ENCODE data around the gene QRICH2. TPM values are rescaled to one million over a fixed set of nuclear protein-coding genes. Genes with fewer than 3 reads are reported as not detected.

Gene QRICH2
- total RNA-seq, 2 experiments from 2014 or later = 7.2 to 9.4 TPM

DNA sequence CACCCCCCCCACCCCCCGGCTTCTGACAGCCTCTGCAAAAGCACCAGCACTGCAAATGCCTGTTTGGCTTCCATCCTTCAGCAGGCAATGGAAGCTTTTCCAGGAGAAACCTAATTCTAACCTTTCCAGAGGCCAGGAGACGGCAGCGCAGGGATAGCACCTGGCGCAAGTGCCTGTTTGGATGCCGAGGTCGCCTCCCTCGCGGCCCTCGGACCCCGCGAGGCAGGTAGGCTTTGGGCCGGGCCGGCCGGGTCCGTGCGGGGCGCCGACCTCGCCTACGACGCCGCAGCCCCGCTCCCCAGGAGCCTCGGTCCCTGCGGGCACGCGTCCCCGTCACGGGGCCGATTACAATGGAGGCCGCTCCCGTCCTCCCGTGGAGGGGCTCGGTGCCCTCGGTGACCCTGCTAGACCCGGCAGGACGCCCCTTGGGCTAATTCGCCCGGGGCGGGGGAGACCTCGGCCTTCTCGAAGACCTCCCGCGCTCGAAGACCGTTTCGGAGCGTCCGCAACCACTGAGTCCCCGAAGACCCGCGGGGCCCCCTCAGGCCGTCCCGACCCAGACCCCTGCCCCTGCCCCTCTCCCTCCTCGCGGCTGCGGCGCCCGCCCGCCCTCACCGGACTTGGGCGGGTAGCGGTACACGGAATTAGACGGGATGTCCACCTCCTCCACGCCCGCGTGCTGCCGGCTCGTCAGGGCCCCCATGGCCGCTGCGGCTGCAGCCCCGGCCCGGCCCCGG is 68.4 kb downstream of the QRICH2 start:
- H3K27ac ChIP-seq (ENCODE audit: low read depth, low read length, poor library complexity, severe bottlenecking) = no peak overlapping the region
- no peaks in the 10 kb centered on the region for H4K20me1 ChIP-seq (ENCODE audit: insufficient read depth, low read length)
- no peak overlapping the region for H3K4me2 ChIP-seq (ENCODE audit: low read length)
- no peaks in the 10 kb centered on the region for H3K79me2 ChIP-seq (ENCODE audit: insufficient read depth, low read depth, low read length)
- no peaks in the 10 kb centered on the region for H3K36me3 ChIP-seq (ENCODE audit: insufficient read depth, low read length)
- POLR2A ChIA-PET = no interaction called here
- CTCF ChIA-PET (ENCODE audit: unreplicated experiment) = no interaction called here
- no peak for DNase-seq (ENCODE audit: low spot score)
- H3K4me3 ChIP-seq (ENCODE audit: low read depth, low read length, poor library complexity, severe bottlenecking) = no peak overlapping the region
- no peaks in the 10 kb centered on the region for H3K9me2 ChIP-seq (ENCODE audit: insufficient read depth, low read length)
- TF ChIP-seq CTCF (conservative IDR thresholded peaks at IDR 0.05; ENCODE audit: low read length) (no peak), EZH2phosphoT487 (IDR thresholded peaks at IDR 0.05; ENCODE audit: borderline replicate concordance, low read depth, low read length) (no peak)
- no TSS peak for BruUV-seq (replicated peaks)
- H3K4me1 ChIP-seq (ENCODE audit: insufficient read depth, low read length, poor library complexity, severe bottlenecking) = no peaks in the 10 kb centered on the region
- H3K9me3 ChIP-seq (ENCODE audit: low read length) = no peaks in the 10 kb centered on the region
- no peak overlapping the region for H2AFZ ChIP-seq (ENCODE audit: low read length)
- intact Hi-C loops (cut with micrococcal nuclease; ENCODE audit: unreplicated experiment) = no loop called here

DNA sequence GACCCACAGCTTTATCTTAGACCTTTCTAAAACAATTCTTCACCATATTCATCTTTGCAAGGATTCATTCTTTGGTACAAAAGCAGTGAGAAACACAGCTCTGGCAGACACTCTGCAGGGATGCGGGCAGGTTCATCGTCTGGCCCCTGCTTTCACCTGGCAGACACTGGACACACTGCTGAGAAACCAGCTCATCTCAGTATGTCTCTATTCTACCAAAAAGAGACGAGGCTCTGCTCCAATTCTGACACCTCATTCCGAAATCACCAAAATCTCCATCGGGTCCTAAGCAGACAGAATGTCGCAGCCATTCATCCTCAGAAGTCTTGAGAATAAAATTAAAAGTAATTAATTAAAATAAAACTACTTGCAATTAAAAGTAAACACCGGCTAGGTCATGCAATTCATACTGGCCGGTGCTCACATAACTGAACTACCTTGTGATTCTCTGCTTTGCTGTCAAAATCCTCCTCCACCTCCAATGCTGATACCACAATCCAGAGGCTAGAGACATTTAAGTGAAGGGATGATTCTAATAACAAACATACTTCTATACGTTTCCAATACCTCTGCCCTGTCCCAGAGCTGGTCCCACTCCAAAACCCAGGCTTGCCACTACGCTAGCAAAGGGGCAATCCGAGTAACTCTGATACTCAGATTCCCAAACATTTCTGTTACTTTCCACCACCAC is 69.1 kb downstream of the QRICH2 start:
- no peaks in the 10 kb centered on the region for H3K4me1 ChIP-seq (ENCODE audit: insufficient read depth, low read length, poor library complexity, severe bottlenecking)
- H3K9me2 ChIP-seq (ENCODE audit: insufficient read depth, low read length) = no peaks in the 10 kb centered on the region
- H3K4me3 ChIP-seq (ENCODE audit: low read depth, low read length, poor library complexity, severe bottlenecking) = no peak overlapping the region
- H3K36me3 ChIP-seq (ENCODE audit: insufficient read depth, low read length) = no peaks in the 10 kb centered on the region
- no peaks in the 10 kb centered on the region for H3K9me3 ChIP-seq (ENCODE audit: low read length)
- ChIA-PET CTCF (ENCODE audit: unreplicated experiment) (no interaction called here), POLR2A (interaction anchor here (0.8 to 1.0 kb wide), 3 partner anchors 10 to 226 kb away, joined by 3 to 6 read pairs (median 5); no protein-coding TSS in a partner anchor)
- H3K4me2 ChIP-seq (ENCODE audit: low read length) = no peak overlapping the region
- no TSS peak for BruUV-seq (replicated peaks)
- H2AFZ ChIP-seq (ENCODE audit: low read length) = no peak overlapping the region
- H3K27ac ChIP-seq (ENCODE audit: low read depth, low read length, poor library complexity, severe bottlenecking) = no peak overlapping the region
- no peak for DNase-seq (ENCODE audit: low spot score)
- intact Hi-C loops (cut with micrococcal nuclease; ENCODE audit: unreplicated experiment) = no loop called here
- H4K20me1 ChIP-seq (ENCODE audit: insufficient read depth, low read length) = no peaks in the 10 kb centered on the region
- TF ChIP-seq CTCF (conservative IDR thresholded peaks at IDR 0.05; ENCODE audit: low read length) (no peak), EZH2phosphoT487 (IDR thresholded peaks at IDR 0.05; ENCODE audit: borderline replicate concordance, low read depth, low read length) (no peak)
- no peaks in the 10 kb centered on the region for H3K79me2 ChIP-seq (ENCODE audit: insufficient read depth, low read depth, low read length)
